GM13976 (cell line): ENCODE measurements around the gene VEZT.
"Not testable (repeated sequence)": the region's sequence is repeated elsewhere in the genome, so short reads cannot be mapped to it uniquely, and the experiment has no call there.

Source experiments
- DNase-seq: peaks from one replicate; pipeline ENCODE4 v3.0.0; 2012; ENCODE audit warnings: low spot score
- CTCF ChIP-seq: IDR thresholded peaks from 2 replicates; pipeline ENCODE4 v1.5.1; 2012; ENCODE audit warnings: borderline replicate concordance, mild to moderate bottlenecking; ENCODE audit not compliant: insufficient read depth; ENCODE audit errors: extremely low read depth, missing control alignments, control extremely low read depth
- in situ Hi-C: fragments of 300-500 bp; cut with MboI; formaldehyde crosslinking; loops from one replicate; pipeline ENCODE4 v1.12.0; 2022; ENCODE audit warnings: low sequenced_read_pairs, mixed read lengths, inconsistent platforms; ENCODE audit not compliant: unreplicated experiment

The VEZT gene

GRCh38 chr12:95300286-95300685 is 82.7 kb downstream of the VEZT start:
- in situ Hi-C loops = no loop called here
- no peak for TF ChIP-seq CTCF
- DNase-seq = no peak

GRCh38 chr12:95303476-95303875 is 85.9 kb downstream of the VEZT start:
- TF ChIP-seq CTCF = no peak
- DNase-seq = no peak
- in situ Hi-C loops = no loop called here

GRCh38 chr12:95304673-95305198 is 87.1 kb downstream of the VEZT start:
- DNase-seq = no peak
- in situ Hi-C loops = no loop called here
- TF ChIP-seq CTCF = no peak

- in situ Hi-C loops = no loop called here
- no peak for DNase-seq
- TF ChIP-seq CTCF = no peak
These were observed 95.0 kb downstream of the VEZT start for GRCh38 chr12:95312656-95313055.

GRCh38 chr12:95314756-95315155 is 97.1 kb downstream of the VEZT start:
- in situ Hi-C loops = not testable (repeated sequence)

GRCh38 chr12:95316798-95317197 is 99.2 kb downstream of the VEZT start:
- no peak for DNase-seq
- in situ Hi-C loops = no loop called here
- TF ChIP-seq CTCF = no peak

More at GRCh38 chr12:95314756-95315155, 97.1 kb downstream of the VEZT start:
- DNase-seq = not testable (repeated sequence)

- in situ Hi-C loops = no loop called here
- no peak for DNase-seq
- no peak for TF ChIP-seq CTCF
These were observed 100.5 kb downstream of the VEZT start for GRCh38 chr12:95318071-95318545.
